ENCODE data around the gene TREM1.

- no peak for TF ChIP-seq CTCF (IDR thresholded peaks at IDR 0.05)
- TF ChIP-seq POLR2A (IDR thresholded peaks at IDR 0.05): no peak
These were observed 2.9 kb downstream of the TREM1 start for GRCh38 chr6:41283600-41283999.
